Stimulated activated CD8-positive, alpha-beta memory T cell treated with anti-CD3 and anti-CD28 coated beads, Interleukin-2, amount 100 ng/mL, for 48 hours (primary cell): Measurements from ENCODE around the gene NOL12.
"Not testable (repeated sequence)": the region's sequence is repeated elsewhere in the genome, so short reads cannot be mapped to it uniquely, and the experiment has no call there.

Experiments
- DNase-seq, 2 donors: peaks; one replicate each; pipeline ENCODE4 v3.0.0-alpha.2; 2020; ENCODE audit warnings: low read depth in 2 of 2

The NOL12 gene

DNA sequence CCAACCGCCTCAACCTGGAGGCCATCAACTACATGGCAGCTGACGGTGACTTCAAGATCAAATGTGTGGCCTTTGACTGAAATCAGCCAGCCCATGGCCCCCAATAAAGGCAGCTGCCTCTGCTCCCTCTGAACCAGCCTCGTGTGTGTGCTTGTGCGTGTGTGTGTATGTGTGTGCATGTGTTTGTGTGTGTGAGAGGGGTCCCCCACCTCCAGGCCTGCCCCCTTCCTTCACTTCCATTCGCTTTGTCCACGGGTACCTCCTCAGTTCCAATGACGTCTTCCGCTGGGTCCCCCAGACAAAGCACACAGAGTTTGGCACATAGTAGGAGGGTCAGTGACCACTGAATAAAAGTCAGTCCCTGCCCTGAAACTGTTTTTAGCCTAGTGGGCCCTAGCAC is 6.5 kb upstream of the NOL12 start:
- no peak for DNase-seq

GRCh38 chr22:37680191-37680851 is 5.8 kb upstream of the NOL12 start:
- DNase-seq: no peak

DNA sequence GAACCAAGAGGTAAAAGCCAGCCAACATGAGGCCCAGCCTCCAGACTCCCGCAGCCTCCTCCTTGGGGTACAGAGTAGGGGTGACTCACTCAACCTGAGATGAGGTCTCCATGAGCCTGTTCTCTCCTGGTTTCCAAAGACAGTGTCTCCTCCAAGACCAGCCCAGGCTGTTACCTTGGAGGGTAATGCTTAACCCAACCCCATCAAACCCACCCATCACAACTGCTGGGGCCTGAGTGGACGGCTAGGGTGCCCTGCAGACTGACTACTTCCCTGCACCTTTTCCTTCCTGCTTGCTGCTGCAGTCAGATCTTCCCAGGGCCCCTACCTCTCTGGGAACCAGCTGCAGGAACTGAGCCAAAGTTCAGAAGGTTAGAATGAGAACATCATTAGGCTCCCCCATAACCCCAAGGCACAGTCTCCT is 5.1 kb upstream of the NOL12 start:
- DNase-seq: no peak

DNA sequence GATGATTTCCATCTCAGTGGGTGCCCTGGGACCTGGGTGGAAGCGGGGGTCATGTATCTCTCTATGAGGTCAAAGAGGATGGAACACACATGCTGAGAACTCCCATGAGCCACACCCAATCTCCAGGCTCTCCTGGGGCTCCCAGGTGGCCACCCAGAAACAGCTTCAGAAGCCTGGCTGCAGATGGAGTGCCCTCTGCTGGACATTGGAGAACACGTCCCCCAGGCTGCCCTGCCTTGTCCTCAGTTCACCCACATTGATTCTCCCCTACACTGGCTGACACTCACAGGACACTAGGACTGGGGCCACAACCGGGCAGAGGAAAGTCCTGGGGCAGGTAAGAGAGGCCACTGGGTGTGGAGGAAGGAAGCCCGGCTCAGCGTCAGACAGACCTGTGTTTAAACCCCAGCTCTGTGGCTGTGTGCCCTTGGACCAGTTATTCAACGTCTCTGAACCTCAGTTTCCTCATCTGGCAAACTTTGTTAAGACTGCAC is 4.5 kb upstream of the NOL12 start:
- DNase-seq: peak; percentile 42 to 69

DNA sequence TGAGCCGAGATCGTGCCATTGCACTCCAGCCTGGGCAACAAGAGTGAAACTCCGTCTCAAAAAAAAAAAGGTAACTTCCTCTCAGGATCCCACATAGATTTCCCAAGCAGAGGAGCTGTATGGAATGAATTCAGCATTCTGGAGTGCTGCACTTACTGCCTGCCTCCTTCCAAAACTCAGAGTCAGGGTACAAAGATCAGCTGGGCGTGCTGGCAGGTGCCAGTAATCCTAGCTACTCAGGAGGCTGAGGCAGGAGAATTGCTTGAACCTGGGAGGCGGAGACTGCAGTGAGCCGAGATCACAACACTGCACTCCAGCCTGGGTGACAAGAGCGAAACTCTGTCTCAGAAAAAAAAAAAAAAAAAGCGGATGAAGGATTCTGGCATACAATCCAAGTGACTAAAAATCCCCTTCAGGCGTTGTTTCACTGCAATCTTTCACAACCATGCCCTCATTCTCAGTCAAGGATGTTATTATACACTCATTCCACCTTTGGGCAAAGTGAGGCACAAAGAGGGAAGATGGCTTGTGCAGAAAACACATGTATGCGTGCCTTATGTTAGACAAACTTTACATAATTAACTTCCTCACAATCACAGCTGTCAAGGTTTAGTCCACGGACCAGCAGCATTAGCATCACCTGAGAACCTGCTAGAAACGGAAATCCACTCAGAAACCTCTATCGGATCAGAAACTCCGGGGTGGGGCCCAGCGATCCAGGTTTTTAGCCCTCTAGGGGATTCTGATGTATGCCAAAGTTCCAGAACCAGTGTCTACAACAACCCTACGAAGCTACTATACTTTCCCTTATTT is 1.1 kb upstream of the NOL12 start:
- DNase-seq: no peak

- DNase-seq: no peak
Observed at GRCh38 chr22:37690407-37690806, 4.3 kb downstream of the NOL12 start.

DNA sequence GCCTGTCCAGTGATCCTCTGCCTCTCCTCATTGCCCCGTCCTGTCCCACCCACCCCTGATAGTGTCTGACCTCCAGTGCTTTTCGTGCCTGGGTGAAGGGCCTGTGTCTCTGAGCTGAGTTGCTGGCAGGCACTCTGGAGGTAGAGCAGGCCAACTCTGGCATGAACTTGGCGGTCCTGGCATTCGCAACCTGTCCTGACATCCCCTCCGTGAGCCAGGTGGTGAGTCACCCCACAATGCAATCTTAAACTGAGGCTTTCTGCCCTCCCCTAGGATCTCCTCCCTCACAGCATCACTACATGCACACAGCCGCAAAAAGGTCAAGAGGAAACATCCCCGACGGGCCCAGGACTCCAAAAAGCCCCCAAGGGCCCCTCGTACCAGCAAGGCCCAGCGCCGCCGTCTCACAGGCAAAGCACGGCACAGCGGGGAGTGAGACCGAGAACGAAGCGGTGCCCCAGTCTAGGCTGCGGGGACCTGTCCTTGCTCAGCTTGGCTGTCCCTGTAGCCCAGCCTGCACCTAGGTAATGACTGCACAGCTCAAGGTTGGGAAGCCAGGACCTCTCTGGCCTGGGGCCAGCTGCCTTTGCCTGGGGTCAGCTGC is 4.9 kb downstream of the NOL12 start:
- no peak for DNase-seq

GRCh38 chr22:37692627-37693285 is 6.6 kb downstream of the NOL12 start:
- DNase-seq: no peak

GRCh38 chr22:37694131-37694530 is 8.0 kb downstream of the NOL12 start:
- DNase-seq: not testable (repeated sequence)

- DNase-seq: not testable (repeated sequence)
Observed at GRCh38 chr22:37696260-37696656, 10.1 kb downstream of the NOL12 start.

DNA sequence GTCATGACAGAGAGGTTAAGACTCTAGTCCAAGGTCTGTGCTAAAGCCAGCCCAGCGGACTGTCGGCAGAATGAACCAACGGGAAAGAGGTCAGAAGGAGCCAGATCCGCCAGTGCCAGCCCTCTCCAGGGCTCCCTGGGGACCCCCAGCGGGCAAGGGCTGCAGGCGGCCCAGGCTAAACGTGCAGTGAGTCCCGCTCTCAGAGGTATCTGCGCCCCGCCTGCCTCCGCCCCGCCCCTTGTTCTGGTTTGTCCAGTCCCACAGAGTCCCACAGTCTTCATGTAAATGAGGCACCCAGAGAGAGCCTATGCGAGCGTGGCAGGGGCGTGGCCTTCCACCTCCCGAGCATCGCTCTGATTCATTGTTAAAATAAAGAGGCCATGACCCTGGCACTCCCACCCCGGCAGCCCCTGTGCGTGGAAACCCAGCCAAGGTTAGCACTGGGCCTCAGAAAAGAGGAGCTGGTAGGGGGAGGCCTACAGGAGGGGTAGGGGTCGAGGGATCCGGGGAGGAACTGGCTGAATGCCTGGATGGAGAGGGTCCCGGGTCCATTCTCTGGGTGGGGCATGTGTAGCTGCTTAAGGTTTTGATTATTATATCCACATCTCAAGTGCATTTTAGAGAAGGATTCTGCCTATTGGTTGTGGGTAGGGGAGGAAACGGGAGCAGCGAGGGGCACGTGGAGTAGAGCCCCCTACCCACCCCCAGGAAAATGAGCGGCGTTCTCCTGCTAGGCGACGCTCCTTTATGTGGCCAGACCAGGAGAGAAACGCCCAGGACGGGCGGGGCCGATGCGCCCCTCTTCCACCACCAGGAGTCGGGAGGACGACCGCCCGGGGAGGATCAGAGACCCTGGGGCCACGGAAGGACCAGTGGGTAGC is 10.8 kb downstream of the NOL12 start, which contains the start of gene TRIOBP:
TSS of gene TRIOBP (plus strand) at position 392 of the 881 bp plus-strand sequence. CDS start 4,318 bp downstream, outside the sequence.
- DNase-seq: peak; percentile 84 to 91

DNA sequence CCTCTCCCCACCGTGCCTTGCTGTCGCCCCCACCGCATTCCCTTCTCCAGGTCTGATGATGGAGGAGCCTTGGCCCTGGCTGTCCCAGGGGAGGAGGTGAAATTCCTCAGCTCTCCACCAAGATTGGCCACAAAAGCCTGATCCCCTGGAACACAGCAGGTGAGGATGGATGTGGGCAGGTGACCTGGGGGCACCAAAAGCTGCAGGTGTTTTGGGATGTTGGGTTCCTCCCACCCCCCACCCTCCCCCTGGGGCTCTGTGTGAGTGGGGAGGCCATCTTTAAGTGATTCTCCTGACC is 11.3 kb downstream of the NOL12 start:
- no peak for DNase-seq

DNA sequence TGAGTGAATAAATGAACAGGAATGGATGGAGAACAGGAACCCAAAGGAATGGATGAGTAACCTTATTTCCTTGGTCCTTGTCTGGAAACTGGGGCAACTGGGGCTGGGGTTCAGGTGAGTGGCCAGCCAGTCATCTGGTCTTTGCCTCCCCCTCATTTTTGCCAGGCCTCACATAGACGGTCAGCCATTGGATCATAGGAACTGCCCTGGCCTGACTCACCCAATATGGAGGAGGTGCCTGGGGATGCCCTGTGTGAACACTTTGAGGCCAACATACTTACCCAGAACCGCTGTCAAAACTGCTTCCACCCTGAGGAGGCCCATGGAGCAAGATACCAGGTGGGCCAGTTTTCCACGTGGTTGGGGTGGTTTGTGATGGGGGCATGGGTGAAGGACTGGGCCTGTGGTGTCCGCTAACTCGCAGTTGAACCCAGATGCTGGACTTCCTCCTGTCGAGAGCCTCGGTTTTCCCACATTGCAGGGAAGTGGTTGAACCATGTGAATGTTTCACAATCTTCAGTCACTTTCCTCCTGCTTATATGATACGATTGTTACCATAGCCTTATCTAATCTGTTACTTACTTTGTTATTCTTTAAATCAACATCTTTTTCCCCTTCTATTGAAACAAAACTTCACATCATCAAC is 15.1 kb downstream of the NOL12 start:
- no peak for DNase-seq

DNA sequence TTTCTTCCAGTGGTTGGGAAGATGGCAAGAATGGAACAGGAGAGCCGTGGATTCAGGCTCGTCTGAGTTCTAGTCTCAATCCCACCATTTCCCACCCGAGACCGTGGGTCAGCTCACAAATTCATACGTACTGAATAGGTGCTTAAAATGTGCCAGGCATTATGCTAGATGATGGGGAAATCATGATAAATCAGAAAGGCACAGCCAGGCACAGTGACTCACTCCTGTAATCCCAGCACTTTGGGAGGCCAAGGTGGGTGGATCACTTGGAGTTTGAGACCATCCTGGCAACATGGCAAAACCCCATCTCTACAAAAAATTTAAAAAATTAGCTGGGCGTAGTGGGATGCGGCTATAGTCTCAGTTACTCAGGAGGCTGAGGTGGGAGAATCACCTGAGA is 17.8 kb downstream of the NOL12 start:
- no peak for DNase-seq

DNA sequence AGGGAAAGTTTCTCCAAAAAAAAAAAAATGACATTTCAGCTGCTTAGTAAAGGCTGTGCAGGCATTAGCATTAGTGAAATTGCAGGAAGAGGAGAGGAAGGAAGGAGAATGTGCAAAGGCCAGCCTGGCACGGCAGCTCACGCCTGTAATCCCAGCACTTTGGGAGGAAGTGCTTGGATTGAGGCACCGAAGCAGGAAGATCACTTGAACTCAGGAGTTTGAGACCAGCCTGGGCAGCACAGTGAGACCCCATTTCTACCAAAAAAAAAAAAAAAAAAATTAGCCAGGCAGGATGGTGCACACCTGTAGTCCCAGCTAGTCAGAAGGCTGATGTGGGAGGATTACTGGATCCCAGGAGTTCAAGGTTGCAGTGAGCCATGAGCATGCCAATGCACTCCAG is 18.5 kb downstream of the NOL12 start:
- no peak for DNase-seq

DNA sequence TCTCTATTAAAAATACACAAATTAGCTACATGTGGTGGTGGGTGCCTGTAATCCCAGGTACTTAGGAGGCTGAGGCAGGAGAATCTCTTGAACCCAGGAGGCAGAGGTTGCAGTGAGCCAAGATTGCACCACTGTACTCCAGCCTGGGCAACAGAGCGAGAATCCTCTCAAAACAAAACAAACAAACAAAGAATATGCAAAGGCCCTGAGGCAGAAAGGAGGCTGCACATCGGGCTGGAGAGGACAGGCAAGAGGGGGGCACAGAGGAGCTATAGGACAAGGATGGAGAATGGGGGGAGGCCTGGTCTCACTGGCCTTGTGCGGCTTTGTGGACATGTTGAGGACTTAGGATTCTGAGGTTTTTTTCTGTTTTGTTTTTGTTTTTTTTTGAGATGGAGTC is 19.1 kb downstream of the NOL12 start:
- DNase-seq: no peak

- DNase-seq: no peak
Observed at GRCh38 chr22:37708580-37709444, 22.7 kb downstream of the NOL12 start.

DNA sequence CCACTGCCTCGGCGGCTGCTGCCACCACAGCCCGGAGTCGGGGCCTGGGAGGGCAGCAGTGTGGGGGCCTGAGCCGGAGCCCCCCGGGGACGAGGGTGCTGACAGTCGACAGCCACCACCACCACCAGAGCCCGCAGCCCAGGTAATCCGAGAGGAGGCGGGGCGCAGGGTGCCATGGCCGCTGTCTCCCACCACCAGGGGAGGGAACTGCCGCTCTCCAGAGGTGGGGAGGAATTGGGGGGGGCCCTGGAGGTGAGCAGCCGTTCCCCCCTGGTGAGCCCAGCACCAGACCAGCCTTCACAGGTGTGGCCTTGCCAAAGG is 23.3 kb downstream of the NOL12 start:
- DNase-seq: no peak

- DNase-seq: no peak
Observed at GRCh38 chr22:37710675-37711074, 24.5 kb downstream of the NOL12 start.

DNA sequence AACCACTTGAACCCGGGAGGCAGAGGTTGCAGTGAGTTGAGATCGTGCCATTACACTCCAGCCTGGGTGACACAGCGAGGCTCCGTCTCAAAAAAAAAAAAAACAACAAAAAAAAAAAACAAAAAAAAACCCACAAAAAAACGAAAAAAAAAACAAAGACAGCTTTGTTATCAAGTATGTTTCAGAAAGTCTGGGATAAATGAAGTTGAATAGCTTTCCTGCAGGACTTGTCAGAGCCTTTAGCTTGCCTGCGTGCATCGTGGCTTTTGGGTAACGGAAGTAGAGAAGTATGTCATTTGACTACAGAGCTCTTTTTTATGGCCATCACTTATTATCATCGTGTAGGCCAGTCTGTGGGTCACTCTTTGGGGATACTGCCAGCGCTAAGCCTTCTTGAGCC is 25.3 kb downstream of the NOL12 start:
- no peak for DNase-seq
